NB4 (cell line): Measurements from ENCODE around the gene HHATL.

Source experiments
- CTCF ChIP-seq: IDR thresholded peaks from one replicate; pipeline ENCODE4 v1.5.1; 2012; ENCODE audit warnings: low read depth, low read length
- POLR2A ChIP-seq: IDR thresholded peaks from 2 replicates; pipeline ENCODE4 v1.6.1; 2011; ENCODE audit warnings: mild to moderate bottlenecking; ENCODE audit not compliant: insufficient read length; ENCODE audit errors: extremely low read depth

DNA sequence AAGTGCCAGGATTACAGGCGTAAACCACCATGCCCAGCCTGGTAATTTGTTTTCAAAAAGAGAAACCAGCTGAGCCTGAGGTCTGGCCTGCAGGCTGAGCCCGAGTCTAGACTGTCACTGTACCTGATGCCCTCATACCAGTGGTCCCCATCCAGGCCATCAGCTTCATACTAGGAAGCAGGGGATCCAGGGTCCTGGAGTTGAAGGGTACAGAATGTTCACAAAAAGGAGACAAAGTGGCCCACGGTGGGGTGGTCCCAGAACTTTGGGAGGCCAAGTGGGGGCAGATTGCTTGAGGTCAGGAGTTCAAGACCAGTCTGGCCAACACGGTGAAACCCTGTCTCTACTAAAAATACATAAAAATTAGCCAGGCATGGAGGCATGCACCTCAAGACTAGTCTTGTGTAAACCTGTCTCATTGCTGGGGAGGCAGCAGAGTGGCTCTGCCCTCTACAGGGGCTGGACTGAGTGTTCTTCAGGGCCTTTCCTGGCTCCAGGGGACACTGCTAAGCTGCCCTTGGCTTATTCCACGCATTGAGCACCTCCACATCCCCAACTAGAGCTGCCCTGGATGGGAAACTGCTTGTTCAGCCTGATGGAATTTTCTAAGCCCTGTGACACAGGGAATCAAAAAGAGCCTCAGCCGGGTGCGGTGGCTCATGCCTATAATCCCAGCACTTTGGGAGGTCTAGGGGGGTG is 7.9 kb upstream of the HHATL start:
- no peak for TF ChIP-seq POLR2A
- TF ChIP-seq CTCF = no peak
